ENCODE results near the gene HDAC7.
A peak's percentile ranks its signal among the peaks of the same experiment; 100 is the strongest.

The HDAC7 gene

GRCh38 chr12:47791874-47792273, 27.8 kb downstream of the HDAC7 start:
- DNase-seq (ENCODE audit: low read depth) = no peak

GRCh38 chr12:47791351-47791746, 28.4 kb downstream of the HDAC7 start:
- DNase-seq (ENCODE audit: low read depth) = no peak

GRCh38 chr12:47790676-47791350, 28.9 kb downstream of the HDAC7 start:
- no peak for DNase-seq (ENCODE audit: low read depth)

- DNase-seq (ENCODE audit: low read depth) = no peak
Observed at GRCh38 chr12:47789712-47790489, 29.8 kb downstream of the HDAC7 start.

GRCh38 chr12:47789141-47789540, 30.6 kb downstream of the HDAC7 start:
- DNase-seq (ENCODE audit: low read depth) = no peak

GRCh38 chr12:47787596-47788319, 31.9 kb downstream of the HDAC7 start:
- no peak for DNase-seq (ENCODE audit: low read depth)

- DNase-seq (ENCODE audit: low read depth) = no peak
Observed at GRCh38 chr12:47786662-47787280, 32.9 kb downstream of the HDAC7 start.

- no peak for DNase-seq (ENCODE audit: low read depth)
Observed at GRCh38 chr12:47785887-47786661, 33.6 kb downstream of the HDAC7 start.

- no peak for DNase-seq (ENCODE audit: low read depth)
Observed at GRCh38 chr12:47785036-47785886, 34.4 kb downstream of the HDAC7 start.

GRCh38 chr12:47783821-47784819, 35.6 kb downstream of the HDAC7 start:
- no peak for DNase-seq (ENCODE audit: low read depth)

- DNase-seq (ENCODE audit: low read depth) = no peak
Observed at GRCh38 chr12:47783024-47783755, 36.5 kb downstream of the HDAC7 start.

- DNase-seq (ENCODE audit: low read depth) = no peak
Observed at GRCh38 chr12:47782372-47782770, 37.3 kb downstream of the HDAC7 start.

GRCh38 chr12:47781479-47782371, 38.0 kb downstream of the HDAC7 start:
- DNase-seq (ENCODE audit: low read depth) = no peak

GRCh38 chr12:47779943-47780504, 39.7 kb downstream of the HDAC7 start:
- no peak for DNase-seq (ENCODE audit: low read depth)

GRCh38 chr12:47779301-47779942, 40.3 kb downstream of the HDAC7 start:
- DNase-seq (ENCODE audit: low read depth) = peak; percentile 69

GRCh38 chr12:47778881-47779280, 40.8 kb downstream of the HDAC7 start:
- DNase-seq (ENCODE audit: low read depth) = no peak

Data from stromal cell of bone marrow (primary cell).